ENCODE results near the gene ASCL5. TPM values are rescaled to one million over a fixed set of nuclear protein-coding genes. Genes with fewer than 3 reads are reported as not detected.

Gene ASCL5
- total and polyA plus RNA-seq, 10 of the 15 experiments (the other 5 are each of a cell fraction or from before 2014, with no cell fraction given) = 0.04 TPM; not detected in 9

GRCh38 chr1:201154389-201155165, 27.6 kb upstream of the ASCL5 start, which contains the start of gene TMEM9 (continued):
- TF ChIP-seq PBX3 (IDR thresholded peaks at IDR 0.05; ENCODE audit: insufficient replicate concordance, low read depth, low read length) (peak; percentile 97), SP1 (IDR thresholded peaks at IDR 0.05; ENCODE audit: low read depth, low read length) (peak; percentile 93), CEBPB (IDR thresholded peaks at IDR 0.05; ENCODE audit: borderline replicate concordance in 1 of 2, low read depth in 2 of 2, low read length in 2 of 2) (peak in 1 of 2 experiments; percentile 100; a peak in 2 of 4 replicates), TCF3 (IDR thresholded peaks at IDR 0.05; ENCODE audit: borderline replicate concordance, insufficient read depth, low read depth, low read length) (no peak), PAX8 (IDR thresholded peaks at IDR 0.05) (no peak), GABPA (IDR thresholded peaks at IDR 0.05; ENCODE audit: low read depth) (no peak), E2F4 (IDR thresholded peaks at IDR 0.05; ENCODE audit: low read depth, low read length) (0 out of 2 replicates have a peak, but pooled peaks have one; percentile 24), NFIC (IDR thresholded peaks at IDR 0.05; ENCODE audit: low read depth, low read length) (no peak), ELK1 (IDR thresholded peaks at IDR 0.05; ENCODE audit: low read depth, low read length) (no peak), IRF4 (IDR thresholded peaks at IDR 0.05; ENCODE audit: low read depth, low read length) (no peak), IKZF1 (conservative IDR thresholded peaks at IDR 0.05) (no peak), DPF2 (IDR thresholded peaks at IDR 0.05) (0 out of 2 replicates have a peak, but pooled peaks have one; percentile 17), TBL1XR1 (IDR thresholded peaks at IDR 0.05; ENCODE audit: low read depth, low read length) (no peak; the same call in 1 of the 2 replicates), SPI1 (IDR thresholded peaks at IDR 0.05; ENCODE audit: borderline replicate concordance, insufficient read depth, low read depth, low read length) (no peak), PKNOX1 (IDR thresholded peaks at IDR 0.05) (peak; percentile 98), ESRRA (IDR thresholded peaks at IDR 0.05; ENCODE audit: low read length) (no peak), RELB (IDR thresholded peaks at IDR 0.05; ENCODE audit: low read depth) (0 out of 2 replicates have a peak, but pooled peaks have one; percentile 39)
- TF ChIP-seq, protein P1, sequence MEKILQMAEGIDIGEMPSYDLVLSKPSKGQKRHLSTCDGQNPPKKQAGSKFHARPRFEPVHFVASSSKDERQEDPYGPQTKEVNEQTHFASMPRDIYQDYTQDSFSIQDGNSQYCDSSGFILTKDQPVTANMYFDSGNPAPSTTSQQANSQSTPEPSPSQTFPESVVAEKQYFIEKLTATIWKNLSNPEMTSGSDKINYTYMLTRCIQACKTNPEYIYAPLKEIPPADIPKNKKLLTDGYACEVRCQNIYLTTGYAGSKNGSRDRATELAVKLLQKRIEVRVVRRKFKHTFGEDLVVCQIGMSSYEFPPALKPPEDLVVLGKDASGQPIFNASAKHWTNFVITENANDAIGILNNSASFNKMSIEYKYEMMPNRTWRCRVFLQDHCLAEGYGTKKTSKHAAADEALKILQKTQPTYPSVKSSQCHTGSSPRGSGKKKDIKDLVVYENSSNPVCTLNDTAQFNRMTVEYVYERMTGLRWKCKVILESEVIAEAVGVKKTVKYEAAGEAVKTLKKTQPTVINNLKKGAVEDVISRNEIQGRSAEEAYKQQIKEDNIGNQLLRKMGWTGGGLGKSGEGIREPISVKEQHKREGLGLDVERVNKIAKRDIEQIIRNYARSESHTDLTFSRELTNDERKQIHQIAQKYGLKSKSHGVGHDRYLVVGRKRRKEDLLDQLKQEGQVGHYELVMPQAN (conservative IDR thresholded peaks at IDR 0.05) = no peak
- TF ChIP-seq, protein P2, sequence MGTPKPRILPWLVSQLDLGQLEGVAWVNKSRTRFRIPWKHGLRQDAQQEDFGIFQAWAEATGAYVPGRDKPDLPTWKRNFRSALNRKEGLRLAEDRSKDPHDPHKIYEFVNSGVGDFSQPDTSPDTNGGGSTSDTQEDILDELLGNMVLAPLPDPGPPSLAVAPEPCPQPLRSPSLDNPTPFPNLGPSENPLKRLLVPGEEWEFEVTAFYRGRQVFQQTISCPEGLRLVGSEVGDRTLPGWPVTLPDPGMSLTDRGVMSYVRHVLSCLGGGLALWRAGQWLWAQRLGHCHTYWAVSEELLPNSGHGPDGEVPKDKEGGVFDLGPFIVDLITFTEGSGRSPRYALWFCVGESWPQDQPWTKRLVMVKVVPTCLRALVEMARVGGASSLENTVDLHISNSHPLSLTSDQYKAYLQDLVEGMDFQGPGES (IDR thresholded peaks at IDR 0.05) = peak; percentile 82
